HG02571 (cell line): ENCODE results near the gene DDX23.
"Not testable (repeated sequence)": the region's sequence is repeated elsewhere in the genome, so short reads cannot be mapped to it uniquely, and the experiment has no call there.

Source experiments
- ATAC-seq: cut with Tn5 transposase; IDR thresholded peaks from one replicate; pipeline ENCODE4 v1.9.1; 2021; ENCODE audit warnings: mild to moderate bottlenecking, moderate library complexity; ENCODE audit not compliant: unreplicated experiment

DDX23 gene

GRCh38 chr12:48863291-48863690 is 11.3 kb upstream of the DDX23 start:
- no peak for ATAC-seq

- ATAC-seq, result no peak
Measured at GRCh38 chr12:48862760-48863159, 10.8 kb upstream of the DDX23 start.

GRCh38 chr12:48861111-48861510 is 9.1 kb upstream of the DDX23 start:
- no peak for ATAC-seq

- ATAC-seq, result not testable (repeated sequence)
Measured at GRCh38 chr12:48860236-48860635, 8.3 kb upstream of the DDX23 start.

GRCh38 chr12:48859607-48860006 is 7.6 kb upstream of the DDX23 start:
- no peak for ATAC-seq

- no peak for ATAC-seq
Measured at GRCh38 chr12:48858043-48858442, 6.1 kb upstream of the DDX23 start.

- ATAC-seq, result no peak
Measured at GRCh38 chr12:48857278-48857994, 5.5 kb upstream of the DDX23 start.

- ATAC-seq, result no peak
Measured at GRCh38 chr12:48856379-48856778, 4.4 kb upstream of the DDX23 start.

GRCh38 chr12:48854932-48855331 is 3.0 kb upstream of the DDX23 start:
- ATAC-seq, result not testable (repeated sequence)

GRCh38 chr12:48854488-48854887 is 2.5 kb upstream of the DDX23 start:
- no peak for ATAC-seq

- ATAC-seq, result no peak
Measured at GRCh38 chr12:48852734-48853688, 1.0 kb upstream of the DDX23 start.

- not testable (repeated sequence) for ATAC-seq
Measured at GRCh38 chr12:48842021-48842420, 9.9 kb downstream of the DDX23 start.

GRCh38 chr12:48838048-48838447 is 13.9 kb downstream of the DDX23 start:
- no peak for ATAC-seq

GRCh38 chr12:48832321-48833060 is 19.5 kb downstream of the DDX23 start:
- no peak for ATAC-seq

GRCh38 chr12:48831257-48831656 is 20.7 kb downstream of the DDX23 start:
- ATAC-seq, result no peak

GRCh38 chr12:48828841-48829575 is 23.0 kb downstream of the DDX23 start:
- no peak for ATAC-seq

- ATAC-seq, result no peak
Measured at GRCh38 chr12:48828293-48828692, 23.7 kb downstream of the DDX23 start.

- ATAC-seq, result no peak
Measured at GRCh38 chr12:48827513-48828096, 24.4 kb downstream of the DDX23 start.

- no peak for ATAC-seq
Measured at GRCh38 chr12:48827026-48827425, 24.9 kb downstream of the DDX23 start.

GRCh38 chr12:48826209-48826855 is 25.6 kb downstream of the DDX23 start:
- no peak for ATAC-seq
